Chondrocyte (in vitro differentiated cells): ENCODE results near the gene SERPINE1. TPM values are rescaled to one million over a fixed set of nuclear protein-coding genes. Genes with fewer than 3 reads are reported as not detected.
"Not testable (repeated sequence)": the region's sequence is repeated elsewhere in the genome, so short reads cannot be mapped to it uniquely, and the experiment has no call there.

ENCODE experiments used
- DNase-seq: peaks from one replicate; pipeline ENCODE4 v3.0.0; 2021; ENCODE audit warnings: mixed read lengths, low spot score
- H3K27ac Mint-ChIP-seq: one replicate; pipeline ENCODE4 v1.8.0; 2021; ENCODE audit warnings: mild to moderate bottlenecking, moderate library complexity, mixed read lengths; ENCODE audit not compliant: unreplicated experiment
- H3K27me3 Mint-ChIP-seq: 2 replicates; pipeline ENCODE4 v1.8.0; 2021; ENCODE audit warnings: low read depth, mixed read lengths
- H3K36me3 Mint-ChIP-seq: 2 replicates; pipeline ENCODE4 v1.8.0; 2021; ENCODE audit warnings: low read depth, mixed read lengths
- H3K4me1 Mint-ChIP-seq: 2 replicates; pipeline ENCODE4 v1.8.0; 2021; ENCODE audit warnings: low read depth, mild to moderate bottlenecking, mixed read lengths
- H3K4me3 Mint-ChIP-seq: one replicate; pipeline ENCODE4 v1.8.0; 2021; ENCODE audit warnings: mild to moderate bottlenecking, moderate library complexity, mixed read lengths; ENCODE audit not compliant: unreplicated experiment
- H3K9me3 Mint-ChIP-seq: 2 replicates; pipeline ENCODE4 v1.8.0; 2021; ENCODE audit warnings: low read depth, mixed read lengths
- total RNA-seq: library from RNA; stranded (reverse); gene quantifications from 3 replicates; pipeline ENCODE4 v1.2.1, GENCODE V29; 2021
- TF ChIP-seq, protein P1 (sequence below): fragments of 200-600 bp; sonication (generic); IDR thresholded peaks from 2 replicates; pipeline ENCODE4 v1.5.0; 2021; ENCODE audit warnings: antibody characterized with exemption, mild to moderate bottlenecking, moderate library complexity

SERPINE1 gene
- total RNA-seq, 1 donor from 2014 or later = 1,180 TPM

DNA sequence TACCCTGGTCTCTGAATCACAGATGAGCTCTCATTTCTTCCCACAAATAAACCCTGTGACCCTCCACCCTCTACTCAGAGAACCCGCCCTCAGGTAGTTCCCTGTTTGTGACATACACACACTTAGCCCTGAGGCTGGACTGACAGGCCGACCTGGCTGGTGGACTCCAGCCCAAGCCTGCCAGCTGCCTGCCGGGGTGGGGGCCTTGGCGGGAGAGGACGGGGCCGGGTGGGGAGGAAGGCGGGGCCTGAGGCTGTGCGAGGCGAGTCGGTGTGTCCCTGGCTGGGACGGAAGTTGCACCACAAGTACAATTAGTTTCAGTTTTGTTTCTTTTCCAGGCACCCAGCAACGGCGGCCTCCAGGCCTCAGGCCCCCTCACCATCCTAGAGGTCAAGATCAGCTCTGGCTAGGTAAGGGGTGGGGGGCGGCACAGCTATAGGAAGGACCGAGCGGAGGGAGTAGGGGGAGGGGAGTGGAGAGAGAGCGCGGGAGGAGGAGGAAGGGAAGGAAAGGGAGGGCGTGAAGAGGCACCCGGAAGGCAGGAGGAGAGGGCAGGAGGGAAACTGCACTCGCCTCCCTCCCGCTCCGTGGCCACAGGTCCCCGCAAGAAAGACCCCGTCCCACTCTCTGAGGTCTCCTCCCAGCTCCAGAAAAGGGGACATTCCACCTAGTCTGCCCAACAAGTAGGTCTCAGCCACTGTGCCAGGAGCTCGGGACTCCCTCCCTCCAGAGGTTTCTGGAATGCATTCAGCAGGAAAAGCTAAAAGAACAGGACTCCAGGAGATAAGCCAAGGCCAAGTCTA lies 41.5 kb upstream of the SERPINE1 start, which contains the start of gene TRIM56:
Gene TRIM56 (plus strand): TSS at position 320 of the 803 bp plus-strand sequence. CDS start 1,832 bp downstream, outside the sequence.
- TF ChIP-seq, protein P1, sequence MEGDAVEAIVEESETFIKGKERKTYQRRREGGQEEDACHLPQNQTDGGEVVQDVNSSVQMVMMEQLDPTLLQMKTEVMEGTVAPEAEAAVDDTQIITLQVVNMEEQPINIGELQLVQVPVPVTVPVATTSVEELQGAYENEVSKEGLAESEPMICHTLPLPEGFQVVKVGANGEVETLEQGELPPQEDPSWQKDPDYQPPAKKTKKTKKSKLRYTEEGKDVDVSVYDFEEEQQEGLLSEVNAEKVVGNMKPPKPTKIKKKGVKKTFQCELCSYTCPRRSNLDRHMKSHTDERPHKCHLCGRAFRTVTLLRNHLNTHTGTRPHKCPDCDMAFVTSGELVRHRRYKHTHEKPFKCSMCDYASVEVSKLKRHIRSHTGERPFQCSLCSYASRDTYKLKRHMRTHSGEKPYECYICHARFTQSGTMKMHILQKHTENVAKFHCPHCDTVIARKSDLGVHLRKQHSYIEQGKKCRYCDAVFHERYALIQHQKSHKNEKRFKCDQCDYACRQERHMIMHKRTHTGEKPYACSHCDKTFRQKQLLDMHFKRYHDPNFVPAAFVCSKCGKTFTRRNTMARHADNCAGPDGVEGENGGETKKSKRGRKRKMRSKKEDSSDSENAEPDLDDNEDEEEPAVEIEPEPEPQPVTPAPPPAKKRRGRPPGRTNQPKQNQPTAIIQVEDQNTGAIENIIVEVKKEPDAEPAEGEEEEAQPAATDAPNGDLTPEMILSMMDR = no peak
- DNase-seq = no peak
- Mint-ChIP-seq H3K36me3 (peaks cover 3% of the 10 kb centered on the region), H3K9me3 (no peaks in the 10 kb centered on the region), H3K27me3 (no peaks in the 10 kb centered on the region), H3K4me3 (peak within 1 kb of the TSS; percentile 91), H3K27ac (peak within 1 kb of the TSS; percentile 99), H3K4me1 (peaks cover 37% of the 10 kb centered on the region)

DNA sequence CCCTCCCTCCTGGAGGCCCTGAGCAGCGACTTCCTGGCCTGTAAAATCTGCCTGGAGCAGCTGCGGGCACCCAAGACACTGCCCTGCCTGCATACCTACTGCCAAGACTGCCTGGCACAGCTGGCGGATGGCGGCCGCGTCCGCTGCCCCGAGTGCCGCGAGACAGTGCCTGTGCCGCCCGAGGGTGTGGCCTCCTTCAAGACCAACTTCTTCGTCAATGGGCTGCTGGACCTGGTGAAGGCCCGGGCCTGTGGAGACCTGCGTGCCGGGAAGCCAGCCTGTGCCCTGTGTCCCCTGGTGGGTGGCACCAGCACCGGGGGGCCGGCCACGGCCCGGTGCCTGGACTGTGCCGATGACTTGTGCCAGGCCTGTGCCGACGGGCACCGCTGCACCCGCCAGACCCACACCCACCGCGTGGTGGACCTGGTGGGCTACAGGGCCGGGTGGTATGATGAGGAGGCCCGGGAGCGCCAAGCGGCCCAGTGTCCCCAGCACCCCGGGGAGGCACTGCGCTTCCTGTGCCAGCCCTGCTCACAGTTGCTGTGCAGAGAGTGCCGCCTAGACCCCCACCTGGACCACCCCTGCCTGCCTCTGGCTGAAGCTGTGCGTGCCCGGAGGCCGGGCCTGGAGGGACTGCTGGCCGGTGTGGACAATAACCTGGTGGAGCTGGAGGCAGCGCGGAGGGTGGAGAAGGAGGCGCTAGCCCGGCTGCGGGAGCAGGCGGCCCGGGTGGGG lies 39.4 kb upstream of the SERPINE1 start:
- Mint-ChIP-seq H3K9me3 (no peaks in the 10 kb centered on the region), H3K4me1 (peaks cover 49% of the 10 kb centered on the region), H3K36me3 (peaks cover 8% of the 10 kb centered on the region), H3K27me3 (no peaks in the 10 kb centered on the region), H3K27ac (no peak overlapping the region), H3K4me3 (no peak overlapping the region)
- TF ChIP-seq, protein P1 = no peak
- DNase-seq = no peak

DNA sequence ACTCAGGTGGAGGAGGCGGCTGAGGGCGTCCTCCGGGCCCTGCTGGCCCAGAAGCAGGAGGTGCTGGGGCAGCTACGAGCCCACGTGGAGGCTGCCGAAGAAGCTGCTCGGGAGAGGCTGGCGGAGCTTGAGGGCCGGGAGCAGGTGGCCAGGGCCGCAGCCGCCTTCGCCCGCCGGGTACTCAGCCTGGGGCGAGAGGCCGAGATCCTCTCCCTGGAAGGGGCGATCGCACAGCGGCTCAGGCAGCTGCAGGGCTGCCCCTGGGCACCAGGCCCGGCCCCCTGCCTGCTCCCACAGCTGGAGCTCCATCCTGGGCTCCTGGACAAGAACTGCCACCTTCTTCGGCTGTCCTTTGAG lies 38.9 kb upstream of the SERPINE1 start:
- Mint-ChIP-seq H3K4me1 (peaks cover 53% of the 10 kb centered on the region), H3K27me3 (no peaks in the 10 kb centered on the region), H3K36me3 (peaks cover 8% of the 10 kb centered on the region), H3K4me3 (no peak overlapping the region), H3K9me3 (no peaks in the 10 kb centered on the region), H3K27ac (no peak overlapping the region)
- DNase-seq = no peak
- TF ChIP-seq, protein P1 = no peak

DNA sequence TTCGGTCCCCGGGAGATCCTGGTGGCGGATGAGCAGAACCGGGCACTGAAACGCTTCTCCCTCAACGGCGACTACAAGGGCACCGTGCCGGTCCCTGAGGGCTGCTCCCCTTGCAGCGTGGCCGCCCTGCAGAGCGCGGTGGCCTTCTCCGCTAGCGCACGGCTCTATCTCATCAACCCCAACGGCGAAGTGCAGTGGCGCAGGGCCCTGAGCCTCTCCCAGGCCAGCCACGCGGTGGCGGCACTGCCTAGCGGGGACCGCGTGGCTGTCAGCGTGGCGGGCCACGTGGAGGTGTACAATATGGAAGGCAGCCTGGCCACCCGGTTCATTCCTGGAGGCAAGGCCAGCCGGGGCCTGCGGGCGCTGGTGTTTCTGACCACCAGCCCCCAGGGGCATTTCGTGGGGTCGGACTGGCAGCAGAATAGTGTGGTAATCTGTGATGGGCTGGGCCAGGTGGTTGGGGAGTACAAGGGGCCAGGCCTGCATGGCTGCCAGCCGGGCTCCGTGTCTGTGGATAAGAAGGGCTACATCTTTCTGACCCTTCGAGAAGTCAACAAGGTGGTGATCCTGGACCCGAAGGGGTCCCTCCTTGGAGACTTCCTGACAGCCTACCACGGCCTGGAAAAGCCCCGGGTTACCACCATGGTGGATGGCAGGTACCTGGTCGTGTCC lies 37.9 kb upstream of the SERPINE1 start:
- no peaks in the 10 kb centered on the region for H3K27me3 Mint-ChIP-seq
- H3K27ac Mint-ChIP-seq = peak overlapping the region; percentile 49
- TF ChIP-seq, protein P1 = no peak
- H3K4me1 Mint-ChIP-seq = peaks cover 59% of the 10 kb centered on the region
- H3K36me3 Mint-ChIP-seq = peaks cover 8% of the 10 kb centered on the region
- no peaks in the 10 kb centered on the region for H3K9me3 Mint-ChIP-seq
- DNase-seq = no peak
- H3K4me3 Mint-ChIP-seq = no peak overlapping the region

DNA sequence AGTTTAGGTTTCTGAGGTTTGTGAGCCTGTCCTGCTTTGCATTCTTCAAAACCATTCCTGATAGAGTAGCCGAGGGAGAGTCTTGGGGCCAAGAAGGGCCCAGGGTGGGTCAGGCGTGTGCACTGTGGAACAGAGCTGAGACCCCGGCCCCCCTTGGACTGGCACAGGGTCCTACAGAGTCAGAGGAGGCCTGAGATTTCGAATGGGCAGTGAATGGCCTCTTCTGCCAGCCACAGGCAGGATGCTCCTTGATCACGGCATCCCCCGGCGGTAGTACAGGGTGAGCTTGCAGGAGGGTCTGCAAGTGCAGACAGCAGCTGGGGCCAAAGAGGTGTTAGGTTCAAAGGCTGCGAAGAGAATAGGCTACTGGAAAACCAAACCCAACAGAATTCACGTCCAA lies 37.0 kb upstream of the SERPINE1 start:
- Mint-ChIP-seq H3K27ac (no peak overlapping the region), H3K36me3 (peaks cover 8% of the 10 kb centered on the region), H3K27me3 (no peaks in the 10 kb centered on the region), H3K4me1 (peaks cover 64% of the 10 kb centered on the region), H3K4me3 (no peak overlapping the region), H3K9me3 (no peaks in the 10 kb centered on the region)
- TF ChIP-seq, protein P1 = no peak
- DNase-seq = no peak

DNA sequence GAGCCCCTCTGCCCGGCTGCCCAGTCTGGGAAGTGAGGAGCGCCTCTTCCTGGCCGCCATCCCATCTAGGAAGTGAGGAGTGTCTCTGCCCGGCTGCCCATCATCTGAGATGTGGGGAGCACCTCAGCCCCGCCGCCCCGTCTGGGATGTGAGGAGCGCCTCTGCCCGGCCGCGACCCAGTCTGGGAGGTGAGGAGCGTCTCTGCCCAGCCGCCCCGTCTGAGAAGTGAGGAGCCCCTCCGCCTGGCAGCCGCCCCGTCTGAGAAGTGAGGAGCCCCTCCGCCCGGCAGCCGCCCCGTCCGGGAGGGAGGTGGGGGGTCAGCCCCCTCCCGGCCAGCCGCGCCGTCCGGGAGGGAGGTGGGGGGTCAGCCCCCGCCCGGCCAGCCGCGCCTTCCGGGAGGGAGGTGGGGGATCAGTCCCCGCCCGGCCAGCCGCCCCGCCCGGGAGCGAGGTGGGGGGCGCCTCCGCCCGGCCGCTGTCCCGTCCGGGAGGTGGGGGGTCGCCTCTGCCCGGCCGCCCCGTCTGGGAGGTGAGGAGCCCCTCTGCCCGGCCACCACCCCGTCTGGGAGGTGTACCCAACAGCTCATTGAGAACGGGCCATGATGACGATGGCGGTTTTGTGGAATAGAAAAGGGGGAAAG lies 34.5 kb upstream of the SERPINE1 start:
- H3K36me3 Mint-ChIP-seq, H3K4me3 Mint-ChIP-seq, H3K9me3 Mint-ChIP-seq, H3K27me3 Mint-ChIP-seq, DNase-seq: not testable (repeated sequence)
- Mint-ChIP-seq H3K27ac (peak overlapping the region; percentile 17), H3K4me1 (peaks cover 63% of the 10 kb centered on the region)
